Adrenal gland (tissue), 12 donors: Measurements from ENCODE around the gene ELMOD1. TPM values are rescaled to one million over a fixed set of nuclear protein-coding genes. Genes with fewer than 3 reads are reported as not detected.

Experiments
- DNase-seq, 7 donors: peaks; one replicate each; pipeline ENCODE4 v3.0.0-alpha.2; 2019 to 2020
- H3K27ac ChIP-seq, 5 donors: fragments of 200-600 bp; sonication (generic) in 4 of 5; 1 replicate in 3 of 5; 2 replicates in 2 of 5; pipeline versions ENCODE4 v1.5.1 to v1.8.0; 2016 to 2020; ENCODE audit warnings: mild to moderate bottlenecking in 1 of 5
- H3K27me3 ChIP-seq: fragments of 200-600 bp; 2 replicates; pipeline ENCODE4 v1.8.0; 2021
- H3K36me3 ChIP-seq, 2 donors: fragments of 200-600 bp; replicated peaks in 1 of 2; 1 replicate in 1 of 2; 2 replicates in 1 of 2; pipeline versions ENCODE4 v1.5.1 to v1.8.0; 2018 to 2022
- H3K4me1 ChIP-seq, 2 donors: fragments of 200-600 bp; replicated peaks in 1 of 2; 1 replicate in 1 of 2; 2 replicates in 1 of 2; pipeline versions ENCODE4 v1.5.1 to v1.8.0; 2018 to 2021
- H3K4me3 ChIP-seq, 4 donors: fragments of 200-600 bp; sonication (generic) in 3 of 4; one replicate each; pipeline ENCODE4 v1.5.1; 2016 to 2018
- H3K9me3 ChIP-seq, 3 donors: fragments of 200-600 bp; sonication (generic) in 1 of 3; replicated peaks in 1 of 3; 1 replicate in 2 of 3; 2 replicates in 1 of 3; pipeline versions ENCODE4 v1.5.1 to v1.8.0; 2016 to 2021
- CTCF ChIP-seq, 6 experiments: fragments of 450-650 bp in 4 of 6; fragments of 200-600 bp in 2 of 6; sonication (generic) in 1 of 6; IDR thresholded peaks; 1 replicate in 5 of 6; 2 replicates in 1 of 6; pipeline versions ENCODE4 v1.5.1 to v1.8.0; 2016 to 2021; ENCODE audit warnings: antibody characterized with exemption in 6 of 6, mild to moderate bottlenecking in 2 of 6, moderate library complexity in 1 of 6
- POLR2A ChIP-seq, 2 donors: fragments of 450-650 bp; IDR thresholded peaks; one replicate each; pipeline ENCODE4 v1.6.1; 2017; ENCODE audit warnings: antibody characterized with exemption in 2 of 2, mild to moderate bottlenecking in 2 of 2, moderate library complexity in 1 of 2
- WGBS, 4 donors: extraction: QIAGEN DNeasy Blood & Tissue Kit in 2 of 4; methylation state at CpG; one replicate each; pipeline versions ENCODE4 v1.1.5 to v1.1.7; 2013 to 2017; 5-methylcytosine and 5-hydroxymethylcytosine counted together
- intact Hi-C, 2 donors: fragments of 100-400 bp; cut with DNase I; formaldehyde crosslinking; loops; one replicate each; pipeline versions ENCODE4 v1.14.1 to v1.15.0; 2022 to 2023
- polyA plus RNA-seq, 3 donors: library from polyadenylated mRNA; stranded (reverse); fragments of 200-250 nt in 2 of 3; fragments of 350-450 nt in 1 of 3; fragmentation: Illumina TruSeq in 1 of 3; extraction: RNeasy Lipid Tissue Mini Kit (QIAGEN cat#74804) in 1 of 3; gene quantifications; one replicate each; pipeline ENCODE4 v1.2.3, GENCODE V29; 2013 to 2014
- total RNA-seq, 9 donors: library from RNA; depleted of rRNA in 4 of 9; stranded (reverse); fragments of >200 nt in 4 of 9; fragments of 120-200 nt in 1 of 9; fragmentation: NEBNext Ultra II Directional in 1 of 9; extraction: Animal tissue kit (Norgen Biotek cat#: 25700) in 1 of 9; gene quantifications; one replicate each; pipeline versions ENCODE4 v1.1.0 to v1.2.4, GENCODE V29; 2013 to 2023
- donor health status: healthy with polysubstance abuse.
- donor health status: Bipolar disorder and iron deficiency.
- donor health status: DM: yes; HTN: yes; CAD: no.
- donor health status: DM: no; HTN: no; CAD: no.
- donor health status: DM: no; HTN: no; CAD: no.
- donor health status: DM: yes; HTN: yes; CAD: no.

Gene ELMOD1
- total and polyA plus RNA-seq, 12 donors: 0.23 to 8.5 (median 0.67) TPM; not detected in 2

GRCh38 chr11:107583629-107584195, 7.2 kb upstream of the ELMOD1 start:
- Histone ChIP-seq H3K27me3 (peaks cover 11% of the 10 kb centered on the region), H3K4me3 (no peak overlapping the region), H3K27ac (no peak overlapping the region), H3K4me1 (no peaks in the 10 kb centered on the region), H3K36me3 (no peaks in the 10 kb centered on the region), H3K9me3 (no peaks in the 10 kb centered on the region)
- intact Hi-C loops: no loop called here
- no peak for DNase-seq
- TF ChIP-seq CTCF (IDR thresholded peaks at IDR 0.05) (no peak), POLR2A (IDR thresholded peaks at IDR 0.05) (no peak)
- 59 to 77% (median 63%) methylated on average over 3 of the region's 3 CpGs for WGBS, 4 donors

- H3K27me3 ChIP-seq: peaks cover 28% of the 10 kb centered on the region
- no peaks in the 10 kb centered on the region for H3K9me3 ChIP-seq
- DNase-seq: no peak
- no peak overlapping the region for H3K4me3 ChIP-seq
- intact Hi-C loops: no loop called here
- TF ChIP-seq CTCF (IDR thresholded peaks at IDR 0.05): no peak
- no peak for TF ChIP-seq POLR2A (IDR thresholded peaks at IDR 0.05)
- peaks cover 13 to 19% of the 10 kb centered on the region in 2 donors for H3K4me1 ChIP-seq
- WGBS, 4 donors: 65 to 82% (median 78%) methylated on average over 5 of the region's 5 CpGs
- H3K27ac ChIP-seq: no peak overlapping the region
- H3K36me3 ChIP-seq: no peaks in the 10 kb centered on the region
Measured at GRCh38 chr11:107587306-107587979, 3.5 kb upstream of the ELMOD1 start.

GRCh38 chr11:107591378-107592230, 657 bp downstream of the ELMOD1 start:
- Histone ChIP-seq H3K27ac (no peak overlapping the region), H3K4me1 (peaks cover 13 to 19% of the 10 kb centered on the region in 2 donors), H3K4me3 (peak overlapping the region in 2 of 4 donors; percentile 30 to 64), H3K36me3 (no peaks in the 10 kb centered on the region), H3K9me3 (no peaks in the 10 kb centered on the region), H3K27me3 (peaks cover 48% of the 10 kb centered on the region)
- TF ChIP-seq CTCF (IDR thresholded peaks at IDR 0.05) (no peak), POLR2A (IDR thresholded peaks at IDR 0.05) (no peak)
- DNase-seq: peak in 1 of 7 donors; percentile 9
- 1 to 3% (median 2%) methylated on average over 11 to 49 of the region's 49 CpGs for WGBS, 4 donors
- intact Hi-C loops: no loop called here

GRCh38 chr11:107592231-107592590, 1.3 kb downstream of the ELMOD1 start:
- no peak for TF ChIP-seq CTCF (IDR thresholded peaks at IDR 0.05)
- TF ChIP-seq POLR2A (IDR thresholded peaks at IDR 0.05): no peak
- intact Hi-C loops: no loop called here
- no peak overlapping the region for H3K27ac ChIP-seq
- no peaks in the 10 kb centered on the region for H3K9me3 ChIP-seq
- H3K4me3 ChIP-seq: no peak overlapping the region
- 15 to 26% (median 20%) methylated on average over 6 of the region's 6 CpGs for WGBS, 4 donors
- peaks cover 13 to 19% of the 10 kb centered on the region in 2 donors for H3K4me1 ChIP-seq
- DNase-seq: no peak
- H3K27me3 ChIP-seq: peaks cover 48% of the 10 kb centered on the region
- no peaks in the 10 kb centered on the region for H3K36me3 ChIP-seq
